Measurements from ENCODE around the gene SLC39A7.
"Not testable (repeated sequence)": the region's sequence is repeated elsewhere in the genome, so short reads cannot be mapped to it uniquely, and the experiment has no call there.

SLC39A7 gene

GRCh38 chr6:33205191-33206026, 4.7 kb downstream of the SLC39A7 start:
- DNase-seq (ENCODE audit: low read depth): peak; percentile 73

GRCh38 chr6:33206027-33206863, 5.6 kb downstream of the SLC39A7 start:
- DNase-seq (ENCODE audit: low read depth): no peak

- DNase-seq (ENCODE audit: low read depth): no peak
Measured at GRCh38 chr6:33206864-33207551, 6.3 kb downstream of the SLC39A7 start.

GRCh38 chr6:33207552-33208090, 7.0 kb downstream of the SLC39A7 start:
- DNase-seq (ENCODE audit: low read depth): peak; percentile 36

- peak; percentile 69 for DNase-seq (ENCODE audit: low read depth)
Measured at GRCh38 chr6:33208091-33208967, 7.7 kb downstream of the SLC39A7 start, which contains the start of gene RING1. Gene RING1, plus strand, starts transcription at chr6:33208500. Its CDS starts 323 bp downstream, at chr6:33208823.

- DNase-seq (ENCODE audit: low read depth): no peak
Measured at GRCh38 chr6:33209856-33210255, 9.2 kb downstream of the SLC39A7 start.

- no peak for DNase-seq (ENCODE audit: low read depth)
Measured at GRCh38 chr6:33211136-33211535, 10.5 kb downstream of the SLC39A7 start.

GRCh38 chr6:33211666-33212422, 11.2 kb downstream of the SLC39A7 start:
- no peak for DNase-seq (ENCODE audit: low read depth)

- DNase-seq (ENCODE audit: low read depth): no peak
Measured at GRCh38 chr6:33212857-33213165, 12.1 kb downstream of the SLC39A7 start.

GRCh38 chr6:33213166-33213988, 12.7 kb downstream of the SLC39A7 start:
- DNase-seq (ENCODE audit: low read depth): no peak

- DNase-seq (ENCODE audit: low read depth): no peak
Measured at GRCh38 chr6:33213989-33214335, 13.3 kb downstream of the SLC39A7 start.

- DNase-seq (ENCODE audit: low read depth): no peak
Measured at GRCh38 chr6:33215271-33216116, 14.8 kb downstream of the SLC39A7 start.

GRCh38 chr6:33216117-33216649, 15.5 kb downstream of the SLC39A7 start:
- no peak for DNase-seq (ENCODE audit: low read depth)

- no peak for DNase-seq (ENCODE audit: low read depth)
Measured at GRCh38 chr6:33217246-33217645, 16.6 kb downstream of the SLC39A7 start.

GRCh38 chr6:33217681-33218080, 17.0 kb downstream of the SLC39A7 start:
- DNase-seq (ENCODE audit: low read depth): no peak

- DNase-seq (ENCODE audit: low read depth): not testable (repeated sequence)
Measured at GRCh38 chr6:33226503-33227120, 25.9 kb downstream of the SLC39A7 start.

GRCh38 chr6:33235221-33235634, 34.6 kb downstream of the SLC39A7 start:
- no peak for DNase-seq (ENCODE audit: low read depth)

- DNase-seq (ENCODE audit: low read depth): no peak
Measured at GRCh38 chr6:33236328-33236727, 35.7 kb downstream of the SLC39A7 start.
